Thoracic aorta (tissue), 2 donors: Measurements from ENCODE around the gene ERCC4. TPM values are rescaled to one million over a fixed set of nuclear protein-coding genes. Genes with fewer than 3 reads are reported as not detected.

Source experiments
- ATAC-seq: fragments of 150-250 bp; one replicate; pipeline ENCODE4 v1.8.0; 2017; ENCODE audit warnings: low read depth; ENCODE audit not compliant: insufficient number of reproducible peaks, low FRiP score
- DNase-seq: peaks from one replicate; pipeline ENCODE4 v3.0.0-alpha.2; 2020; ENCODE audit warnings: low spot score
- H3K27ac ChIP-seq, 2 donors: fragments of 200-600 bp; sonication (generic); 1 replicate in 1 of 2; 2 replicates in 1 of 2; pipeline ENCODE4 v1.5.1; 2016; ENCODE audit warnings: mild to moderate bottlenecking in 2 of 2, moderate library complexity in 2 of 2
- H3K27me3 ChIP-seq: fragments of 200-600 bp; sonication (generic); replicated peaks from 2 replicates; pipeline ENCODE4 v1.6.0; 2016; ENCODE audit warnings: mild to moderate bottlenecking; ENCODE audit not compliant: insufficient read depth
- H3K36me3 ChIP-seq: fragments of 200-600 bp; sonication (generic); one replicate; pipeline ENCODE4 v1.5.1; 2016
- H3K4me1 ChIP-seq, 2 donors: fragments of 200-600 bp; sonication (generic); 1 replicate in 1 of 2; 2 replicates in 1 of 2; pipeline versions ENCODE4 v1.5.1 to v1.6.0; 2016; ENCODE audit warnings: low read depth in 2 of 2, mild to moderate bottlenecking in 1 of 2; ENCODE audit not compliant: control insufficient read depth in 1 of 2
- H3K4me3 ChIP-seq: fragments of 200-600 bp; sonication (generic); 2 replicates; pipeline ENCODE4 v1.5.1; 2016; ENCODE audit warnings: mild to moderate bottlenecking
- H3K9me3 ChIP-seq: fragments of 200-600 bp; sonication (generic); 2 replicates; pipeline ENCODE4 v1.5.1; 2016
- total RNA-seq, 2 donors: library from RNA; depleted of rRNA; stranded (reverse); fragments of >200 nt; gene quantifications; one replicate each; pipeline versions ENCODE4 v1.1.0 to v1.2.3, GENCODE V29; 2016
- TF ChIP-seq, protein P1 (sequence below): fragments of 200-600 bp; sonication (generic); IDR thresholded peaks from one replicate; pipeline ENCODE4 v1.5.1; 2019; ENCODE audit warnings: antibody characterized with exemption

The ERCC4 gene
- 10 to 100 TPM in 1 of 2 donors, 1 to 10 TPM in 1; 4.3 to 13.8 TPM for total RNA-seq

DNA sequence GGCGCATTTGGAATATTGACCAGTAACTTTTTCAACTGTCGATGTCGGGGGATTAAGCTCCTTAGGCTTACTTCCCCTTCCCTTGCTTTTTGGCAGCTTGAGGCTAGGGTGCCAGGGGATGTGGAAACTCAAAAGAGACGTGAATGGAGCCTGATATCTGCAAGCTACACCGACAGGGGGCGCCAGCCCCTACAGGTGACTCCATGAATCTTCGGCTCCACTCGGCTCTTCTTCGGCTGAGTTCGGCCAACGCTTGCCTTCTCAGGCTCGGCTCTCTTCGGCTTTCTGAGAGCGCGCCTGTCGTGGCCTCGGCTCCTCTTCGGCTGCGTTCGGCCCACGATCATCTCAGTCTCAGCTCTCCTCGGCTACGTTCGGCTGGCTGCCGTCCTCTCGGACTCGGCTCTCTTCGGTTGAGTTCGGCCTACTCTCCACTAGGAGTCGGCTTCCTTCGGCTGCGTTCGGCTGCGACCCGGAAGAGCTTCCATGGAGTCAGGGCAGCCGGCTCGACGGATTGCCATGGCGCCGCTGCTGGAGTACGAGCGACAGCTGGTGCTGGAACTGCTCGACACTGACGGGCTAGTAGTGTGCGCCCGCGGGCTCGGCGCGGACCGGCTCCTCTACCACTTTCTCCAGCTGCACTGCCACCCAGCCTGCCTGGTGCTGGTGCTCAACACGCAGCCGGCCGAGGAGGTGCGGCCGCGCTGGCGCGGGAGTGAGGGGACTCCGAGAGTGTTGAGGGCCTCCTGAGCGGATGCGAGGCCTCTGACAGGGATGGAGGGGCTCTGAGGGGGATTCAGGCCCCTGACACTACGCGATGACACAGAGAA lies at the start of gene ERCC4:
Gene ERCC4, plus strand, starts transcription at position 472 of the 827 bp plus-strand sequence. Its CDS starts 12 bp downstream, at position 484.
- Histone ChIP-seq H3K27me3 (no peaks in the 10 kb centered on the region), H3K4me1 (peaks cover 7 to 41% of the 10 kb centered on the region in 2 donors), H3K36me3 (no peaks in the 10 kb centered on the region), H3K4me3 (peak within 1 kb of the TSS; percentile 84), H3K27ac (peak within 1 kb of the TSS; percentile 59 to 66), H3K9me3 (no peaks in the 10 kb centered on the region)
- TF ChIP-seq, protein P1, sequence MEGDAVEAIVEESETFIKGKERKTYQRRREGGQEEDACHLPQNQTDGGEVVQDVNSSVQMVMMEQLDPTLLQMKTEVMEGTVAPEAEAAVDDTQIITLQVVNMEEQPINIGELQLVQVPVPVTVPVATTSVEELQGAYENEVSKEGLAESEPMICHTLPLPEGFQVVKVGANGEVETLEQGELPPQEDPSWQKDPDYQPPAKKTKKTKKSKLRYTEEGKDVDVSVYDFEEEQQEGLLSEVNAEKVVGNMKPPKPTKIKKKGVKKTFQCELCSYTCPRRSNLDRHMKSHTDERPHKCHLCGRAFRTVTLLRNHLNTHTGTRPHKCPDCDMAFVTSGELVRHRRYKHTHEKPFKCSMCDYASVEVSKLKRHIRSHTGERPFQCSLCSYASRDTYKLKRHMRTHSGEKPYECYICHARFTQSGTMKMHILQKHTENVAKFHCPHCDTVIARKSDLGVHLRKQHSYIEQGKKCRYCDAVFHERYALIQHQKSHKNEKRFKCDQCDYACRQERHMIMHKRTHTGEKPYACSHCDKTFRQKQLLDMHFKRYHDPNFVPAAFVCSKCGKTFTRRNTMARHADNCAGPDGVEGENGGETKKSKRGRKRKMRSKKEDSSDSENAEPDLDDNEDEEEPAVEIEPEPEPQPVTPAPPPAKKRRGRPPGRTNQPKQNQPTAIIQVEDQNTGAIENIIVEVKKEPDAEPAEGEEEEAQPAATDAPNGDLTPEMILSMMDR = peak; percentile 93
- ATAC-seq (peak; percentile 96), DNase-seq (peak; percentile 99)

GRCh38 chr16:13873835-13874438 lies 46.0 kb upstream of the ERCC4 start:
- DNase-seq (no peak), ATAC-seq (no peak)
- no peak overlapping the region for H3K27ac ChIP-seq
- no peaks in the 10 kb centered on the region for H3K36me3 ChIP-seq
- no peaks in the 10 kb centered on the region for H3K9me3 ChIP-seq
- no peak overlapping the region for H3K4me3 ChIP-seq
- peaks cover 0 to 7% of the 10 kb centered on the region in 2 donors for H3K4me1 ChIP-seq
- TF ChIP-seq, protein P1 = peak; percentile 48
- no peaks in the 10 kb centered on the region for H3K27me3 ChIP-seq

DNA sequence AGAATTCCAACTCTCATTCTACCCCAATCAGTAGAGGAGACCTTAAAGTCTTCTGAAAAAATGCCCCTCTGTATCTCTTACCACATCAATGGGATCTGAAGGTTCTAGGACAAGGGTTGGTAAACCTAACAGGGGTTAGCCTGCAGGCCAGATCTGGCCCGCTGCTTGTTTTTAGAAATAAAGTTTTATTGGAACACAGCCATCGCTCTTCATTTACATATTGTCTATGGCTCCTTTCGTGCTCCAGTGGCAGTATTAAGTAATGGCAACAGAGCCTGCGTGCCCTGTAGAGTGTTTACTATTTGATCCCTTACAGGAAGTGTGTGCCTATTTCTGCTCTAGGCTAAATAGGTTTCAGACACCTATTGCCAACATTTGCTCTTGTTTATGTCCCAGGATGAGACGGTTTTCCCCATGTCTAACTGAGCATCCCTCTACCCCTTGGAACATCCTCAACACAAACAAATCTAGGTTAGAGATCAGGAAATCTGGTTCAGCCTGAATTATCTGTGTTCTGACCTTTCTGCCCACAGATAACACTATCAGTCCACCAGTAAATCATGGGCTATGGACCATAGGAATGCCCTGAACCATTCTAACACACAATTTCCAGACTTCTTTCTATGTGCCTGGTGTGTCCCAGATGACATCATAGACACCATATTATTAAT lies 44.2 kb upstream of the ERCC4 start:
- DNase-seq (no peak), ATAC-seq (no peak)
- no peaks in the 10 kb centered on the region for H3K36me3 ChIP-seq

GRCh38 chr16:13883276-13883675 lies 36.7 kb upstream of the ERCC4 start:
- Histone ChIP-seq H3K4me3 (no peak overlapping the region), H3K27me3 (no peaks in the 10 kb centered on the region), H3K36me3 (no peaks in the 10 kb centered on the region), H3K4me1 (no peaks in the 10 kb centered on the region), H3K9me3 (no peaks in the 10 kb centered on the region), H3K27ac (no peak overlapping the region)
- TF ChIP-seq, protein P1 = no peak
- DNase-seq (no peak), ATAC-seq (no peak)

More for the DNA sequence above, 44.2 kb upstream of the ERCC4 start:
- TF ChIP-seq, protein P1 = no peak
- Histone ChIP-seq H3K4me3 (no peak overlapping the region), H3K27ac (no peak overlapping the region), H3K9me3 (no peaks in the 10 kb centered on the region), H3K27me3 (no peaks in the 10 kb centered on the region), H3K4me1 (peaks cover 0 to 7% of the 10 kb centered on the region in 2 donors)

- no peaks in the 10 kb centered on the region for H3K4me1 ChIP-seq
- H3K27me3 ChIP-seq = no peaks in the 10 kb centered on the region
- no peak overlapping the region for H3K4me3 ChIP-seq
- no peaks in the 10 kb centered on the region for H3K36me3 ChIP-seq
- TF ChIP-seq, protein P1 = no peak
- H3K27ac ChIP-seq = no peak overlapping the region
- H3K9me3 ChIP-seq = no peaks in the 10 kb centered on the region
- ATAC-seq = no peak
- no peak for DNase-seq
Observed at GRCh38 chr16:13883881-13884280, 36.1 kb upstream of the ERCC4 start.
